Transverse colon (tissue), 4 donors: ENCODE results near the gene ZCCHC17. TPM values are rescaled to one million over a fixed set of nuclear protein-coding genes. Genes with fewer than 3 reads are reported as not detected.

Source experiments
- DNase-seq: peaks from one replicate; pipeline ENCODE4 v3.0.0-alpha.2; 2019
- H3K27ac ChIP-seq, 4 donors: fragments of 200-600 bp; sonication (generic); 2 replicates each; pipeline ENCODE4 v1.5.1; 2016 to 2018; ENCODE audit warnings: inconsistent platforms in 4 of 4
- H3K27me3 ChIP-seq: fragments of 200-600 bp; sonication (generic); 2 replicates; pipeline ENCODE4 v1.5.1; 2017; ENCODE audit warnings: inconsistent platforms
- H3K36me3 ChIP-seq, 4 donors: fragments of 200-600 bp; sonication (generic); 2 replicates each; pipeline ENCODE4 v1.5.1; 2017 to 2019; ENCODE audit warnings: inconsistent platforms in 4 of 4
- H3K4me1 ChIP-seq, 4 donors: fragments of 200-600 bp; sonication (generic); 2 replicates each; pipeline ENCODE4 v1.5.1; 2017 to 2020; ENCODE audit warnings: inconsistent platforms in 4 of 4
- H3K4me3 ChIP-seq, 4 donors: fragments of 200-600 bp; sonication (generic); 1 replicate in 1 of 4; 2 replicates in 3 of 4; pipeline versions ENCODE4 v1.5.1 to v1.6.1; 2017 to 2019; ENCODE audit warnings: inconsistent platforms in 4 of 4
- H3K9me3 ChIP-seq, 2 donors: fragments of 200-600 bp; sonication (generic); 2 replicates each; pipeline ENCODE4 v1.5.1; 2017 to 2019; ENCODE audit warnings: inconsistent platforms in 2 of 2
- EP300 ChIP-seq: sonication (generic); formaldehyde crosslinking; IDR thresholded peaks from one replicate; pipeline ENCODE4 v1.6.1; 2017; ENCODE audit warnings: antibody characterized with exemption, low read depth
- POLR2A ChIP-seq: fragments of 450-650 bp; IDR thresholded peaks from one replicate; pipeline ENCODE4 v1.6.1; 2016; ENCODE audit warnings: antibody characterized with exemption, mild to moderate bottlenecking, moderate library complexity
- POLR2AphosphoS5 ChIP-seq, 3 donors: sonication (generic); formaldehyde crosslinking; IDR thresholded peaks; one replicate each; pipeline ENCODE4 v1.6.1; 2016; ENCODE audit warnings: antibody characterized with exemption in 3 of 3
- WGBS, 2 donors: methylation state at CpG; one replicate each; pipeline ENCODE4 v1.1.5; 2018; ENCODE audit warnings: low coverage in 1 of 2; 5-methylcytosine and 5-hydroxymethylcytosine counted together
- in situ Hi-C, 4 donors: fragments of 200-750 bp; cut with MboI; loops; one replicate each; pipeline versions ENCODE4 v1.15.0 to v1.15.1; 2017; ENCODE audit warnings: low sequenced_read_pairs in 3 of 4, low pct_ligation_motif_present in 1 of 4, low pct_unique_long_range_greater_than_20kb in 1 of 4
- intact Hi-C: fragments of 100-400 bp; cut with DNase I; formaldehyde crosslinking; loops from one replicate; pipeline ENCODE4 v1.15.1; 2023; ENCODE audit warnings: low total_unique reads
- total RNA-seq, 4 donors: library from RNA; depleted of rRNA; stranded (reverse); fragments of >200 nt; gene quantifications; one replicate each; pipeline ENCODE4 v1.1.0, GENCODE V29; 2016
- TF ChIP-seq, protein P1 (sequence below), 5 experiments: fragments of 200-600 bp in 3 of 5; fragments of 450-650 bp in 2 of 5; sonication (generic) in 3 of 5; IDR thresholded peaks; 1 replicate in 2 of 5; 2 replicates in 3 of 5; pipeline ENCODE4 v1.5.1; 2016 to 2017; ENCODE audit warnings: antibody characterized with exemption in 5 of 5, inconsistent platforms in 3 of 5, mild to moderate bottlenecking in 2 of 5, moderate library complexity in 1 of 5

The ZCCHC17 gene
- total RNA-seq, 4 donors from 2014 or later: 4.8 to 18.7 (median 13.7) TPM

DNA sequence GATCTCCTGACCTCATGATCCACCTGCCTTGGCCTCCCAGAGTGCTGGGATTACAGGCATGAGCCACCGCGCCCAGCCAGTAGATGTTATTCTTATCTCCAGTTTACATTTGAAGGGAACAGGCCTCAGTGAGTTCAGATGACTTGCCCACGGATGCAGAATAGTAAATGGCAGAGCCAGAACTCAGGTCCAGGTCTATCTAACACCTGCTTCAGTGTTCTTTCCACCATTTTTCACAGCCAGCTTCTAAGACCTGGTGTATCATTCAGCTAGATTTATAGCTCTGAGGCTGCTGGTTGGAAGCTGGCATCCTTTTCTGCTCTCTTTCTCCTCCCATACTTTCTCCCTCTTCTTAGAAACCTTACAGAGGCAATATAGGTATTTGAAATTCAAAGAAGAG lies 65.2 kb downstream of the ZCCHC17 start:
- WGBS, 2 donors: 95% methylated on average over 3 of the region's 3 CpGs; no CpG with 5 or more reads in 1 of the 2 donors
- Histone ChIP-seq H3K27me3 (no peaks in the 10 kb centered on the region), H3K27ac (no peak overlapping the region), H3K9me3 (no peaks in the 10 kb centered on the region), H3K36me3 (peaks cover 0 to 13% (median 6%) of the 10 kb centered on the region in 4 donors), H3K4me3 (no peak overlapping the region), H3K4me1 (no peaks in the 10 kb centered on the region)
- in situ Hi-C loops: no loop called here
- TF ChIP-seq EP300 (no peak), POLR2AphosphoS5 (IDR thresholded peaks at IDR 0.05) (no peak), POLR2A (no peak)
- TF ChIP-seq, protein P1, sequence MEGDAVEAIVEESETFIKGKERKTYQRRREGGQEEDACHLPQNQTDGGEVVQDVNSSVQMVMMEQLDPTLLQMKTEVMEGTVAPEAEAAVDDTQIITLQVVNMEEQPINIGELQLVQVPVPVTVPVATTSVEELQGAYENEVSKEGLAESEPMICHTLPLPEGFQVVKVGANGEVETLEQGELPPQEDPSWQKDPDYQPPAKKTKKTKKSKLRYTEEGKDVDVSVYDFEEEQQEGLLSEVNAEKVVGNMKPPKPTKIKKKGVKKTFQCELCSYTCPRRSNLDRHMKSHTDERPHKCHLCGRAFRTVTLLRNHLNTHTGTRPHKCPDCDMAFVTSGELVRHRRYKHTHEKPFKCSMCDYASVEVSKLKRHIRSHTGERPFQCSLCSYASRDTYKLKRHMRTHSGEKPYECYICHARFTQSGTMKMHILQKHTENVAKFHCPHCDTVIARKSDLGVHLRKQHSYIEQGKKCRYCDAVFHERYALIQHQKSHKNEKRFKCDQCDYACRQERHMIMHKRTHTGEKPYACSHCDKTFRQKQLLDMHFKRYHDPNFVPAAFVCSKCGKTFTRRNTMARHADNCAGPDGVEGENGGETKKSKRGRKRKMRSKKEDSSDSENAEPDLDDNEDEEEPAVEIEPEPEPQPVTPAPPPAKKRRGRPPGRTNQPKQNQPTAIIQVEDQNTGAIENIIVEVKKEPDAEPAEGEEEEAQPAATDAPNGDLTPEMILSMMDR (IDR thresholded peaks at IDR 0.05): no peak
- no peak for DNase-seq
- intact Hi-C loops: no loop called here

- H3K36me3 ChIP-seq: peaks cover 0 to 11% (median 3%) of the 10 kb centered on the region in 4 donors
- no peak overlapping the region for H3K4me3 ChIP-seq
- no peak overlapping the region for H3K27ac ChIP-seq
- in situ Hi-C loops (no loop called here), intact Hi-C loops (no loop called here)
- no peak for TF ChIP-seq POLR2A
- no peak for TF ChIP-seq EP300
- peaks cover 0 to 12% (median 3%) of the 10 kb centered on the region in 4 donors for H3K4me1 ChIP-seq
- WGBS, 2 donors: 90% methylated on average over 3 of the region's 3 CpGs; no CpG with 5 or more reads in 1 of the 2 donors
- no peaks in the 10 kb centered on the region for H3K27me3 ChIP-seq
- H3K9me3 ChIP-seq: no peaks in the 10 kb centered on the region
- no peak for DNase-seq
Observed at GRCh38 chr1:31364561-31365250, 67.9 kb downstream of the ZCCHC17 start.

DNA sequence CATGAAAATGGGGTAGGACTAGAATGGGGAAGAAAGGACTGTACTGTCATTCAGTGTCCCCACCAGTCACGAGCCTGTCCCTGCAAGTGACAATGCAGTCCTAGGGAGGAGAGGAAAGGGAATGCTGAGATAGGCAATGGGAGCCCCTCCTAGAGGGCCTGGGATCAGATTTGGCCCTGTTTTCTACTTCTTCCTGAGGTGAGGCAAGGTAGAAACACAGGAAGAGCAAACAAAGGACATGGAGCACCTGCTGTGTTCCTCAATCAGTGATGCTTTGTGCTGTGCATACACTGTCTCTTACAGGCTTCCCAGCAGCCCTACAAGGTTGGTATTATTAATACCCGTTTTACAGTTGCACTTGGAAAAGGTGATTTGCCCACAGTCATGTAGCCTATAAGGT lies 70.0 kb downstream of the ZCCHC17 start:
- Histone ChIP-seq H3K36me3 (peaks cover 0 to 11% (median 0%) of the 10 kb centered on the region in 4 donors), H3K9me3 (no peaks in the 10 kb centered on the region), H3K27me3 (no peaks in the 10 kb centered on the region), H3K4me3 (no peak overlapping the region), H3K4me1 (peaks cover 0 to 21% (median 15%) of the 10 kb centered on the region in 4 donors), H3K27ac (no peak overlapping the region)
- in situ Hi-C loops (no loop called here), intact Hi-C loops (no loop called here)
- DNase-seq: no peak
- 81% methylated on average over 2 of the region's 2 CpGs; no CpG with 5 or more reads in 1 of the 2 donors for WGBS, 2 donors
- no peak for TF ChIP-seq POLR2AphosphoS5 (IDR thresholded peaks at IDR 0.05)
- TF ChIP-seq EP300: no peak
- TF ChIP-seq POLR2A: no peak
- TF ChIP-seq, protein P1 (IDR thresholded peaks at IDR 0.05): no peak

- H3K4me1 ChIP-seq: peaks cover 8 to 39% (median 34%) of the 10 kb centered on the region in 4 donors
- H3K9me3 ChIP-seq: no peaks in the 10 kb centered on the region
- peaks cover 0 to 11% (median 0%) of the 10 kb centered on the region in 4 donors for H3K36me3 ChIP-seq
- in situ Hi-C loops: no loop called here
- no peak overlapping the region for H3K4me3 ChIP-seq
- no peaks in the 10 kb centered on the region for H3K27me3 ChIP-seq
- 75% methylated on average over 3 of the region's 3 CpGs; no CpG with 5 or more reads in 1 of the 2 donors for WGBS, 2 donors
- no peak for DNase-seq
- TF ChIP-seq, protein P1 (IDR thresholded peaks at IDR 0.05): no peak
- TF ChIP-seq EP300 (no peak), POLR2A (no peak)
- H3K27ac ChIP-seq: no peak overlapping the region
- intact Hi-C loops: no loop called here
Observed at GRCh38 chr1:31368611-31369107, 71.8 kb downstream of the ZCCHC17 start.
